Measurements from ENCODE around the gene ELMOD3. TPM values are rescaled to one million over a fixed set of nuclear protein-coding genes. Genes with fewer than 3 reads are reported as not detected.

ELMOD3 gene
- total and polyA plus RNA-seq, 9 of the 15 experiments (the other 6 are each of a cell fraction or from before 2014, with no cell fraction given), result 2.7 to 18.7 (median 11.6) TPM

DNA sequence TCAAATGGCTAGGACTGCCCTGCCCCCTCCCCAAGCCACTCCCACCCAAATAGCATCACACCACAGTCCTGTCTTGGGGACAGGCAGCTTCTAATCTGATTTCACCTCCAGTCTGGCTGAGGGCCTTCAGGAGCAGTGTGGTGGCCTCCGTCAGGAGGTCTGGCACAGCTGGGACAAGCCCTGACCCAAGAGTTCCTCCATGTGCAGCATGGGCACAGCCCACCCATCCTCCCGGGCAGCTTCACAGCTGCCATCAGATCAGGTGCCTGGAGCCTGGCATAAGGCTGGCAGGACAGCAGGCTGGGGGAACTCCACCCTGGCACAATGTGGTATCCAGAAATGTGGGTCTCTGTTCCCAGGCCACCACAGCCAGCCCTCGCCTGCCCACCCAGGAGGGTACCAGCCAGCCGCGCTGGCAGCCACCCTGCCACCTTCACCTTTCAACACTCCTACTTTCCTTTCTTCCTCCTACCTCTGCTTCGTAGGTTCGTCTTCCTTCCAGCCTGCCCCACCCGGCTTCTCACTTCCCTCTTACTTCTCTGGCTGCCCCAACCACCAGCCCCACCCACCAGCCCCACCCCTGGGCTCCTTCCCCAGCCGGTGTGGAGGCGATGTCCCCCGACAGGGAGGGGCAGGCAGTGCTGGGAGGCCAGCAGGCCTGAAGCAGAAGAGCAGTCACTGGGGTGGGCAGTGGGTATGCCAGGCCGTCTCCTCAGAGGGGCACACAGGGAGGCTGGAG is 55.4 kb downstream of the ELMOD3 start, which contains the start of gene CAPG (continued):
- 0 out of 2 replicates have a peak, but pooled peaks have one; percentile 44 for TF ChIP-seq POLR2G (IDR thresholded peaks at IDR 0.05; ENCODE audit: low read depth, low read length)
- no peak for TF ChIP-seq JUND (IDR thresholded peaks at IDR 0.05; ENCODE audit: borderline replicate concordance, low read depth, low read length)
- 0 out of 3 replicates have a peak, but pooled peaks have one; percentile 15 for TF ChIP-seq JUND (tag; IDR thresholded peaks at IDR 0.05; ENCODE audit: borderline replicate concordance, low read depth, low read length)
- 0 out of 2 replicates have a peak, but pooled peaks have one; percentile 37 for TF ChIP-seq ZBTB26 (CRISPR knock-in tag; IDR thresholded peaks at IDR 0.05)
- 0 out of 4 replicates have a peak, but pooled peaks of 1 of the 2 experiments have one; percentile 32 for TF ChIP-seq MNT (conservative IDR thresholded peaks at IDR 0.05)
- TF ChIP-seq HDAC1 (IDR thresholded peaks at IDR 0.05), result peak in 1 of 2 experiments; percentile 68; a peak in 2 of 4 replicates
- TF ChIP-seq SP2 (IDR thresholded peaks at IDR 0.05; ENCODE audit: extremely low read depth, low read depth, low read length, poor library complexity, severe bottlenecking), result no peak
- TF ChIP-seq, protein P1, sequence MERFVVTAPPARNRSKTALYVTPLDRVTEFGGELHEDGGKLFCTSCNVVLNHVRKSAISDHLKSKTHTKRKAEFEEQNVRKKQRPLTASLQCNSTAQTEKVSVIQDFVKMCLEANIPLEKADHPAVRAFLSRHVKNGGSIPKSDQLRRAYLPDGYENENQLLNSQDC (CRISPR knock-in tag; IDR thresholded peaks at IDR 0.05), result no peak
- no peak for TF ChIP-seq HOXB6 (CRISPR knock-in tag; IDR thresholded peaks at IDR 0.05; ENCODE audit: borderline replicate concordance)
- peak; percentile 45 for TF ChIP-seq HMGN3 (IDR thresholded peaks at IDR 0.05; ENCODE audit: borderline replicate concordance, extremely low read depth, insufficient read length, low read depth, low read length)
- TF ChIP-seq CTBP1 (IDR thresholded peaks at IDR 0.05; ENCODE audit: borderline replicate concordance), result peak; percentile 58; the same call in 1 of the 2 replicates
- 0 out of 4 replicates have a peak, but pooled peaks of 1 of the 2 experiments have one; percentile 4 for TF ChIP-seq RCOR1 (IDR thresholded peaks at IDR 0.05; ENCODE audit: borderline replicate concordance in 1 of 2, low read depth in 2 of 2, low read length in 2 of 2)
- peak; percentile 75 to 80 for TF ChIP-seq MAZ (CRISPR knock-in tag; conservative IDR thresholded peaks at IDR 0.05 in 1 of 2, IDR thresholded peaks at IDR 0.05 in 1 of 2)
- 0 out of 3 replicates have a peak, but pooled peaks of 1 of the 2 experiments have one; percentile 20 for TF ChIP-seq CBX3 (IDR thresholded peaks at IDR 0.05; ENCODE audit: borderline replicate concordance in 1 of 2, low read length in 2 of 2)
- no peak for TF ChIP-seq XRCC3 (IDR thresholded peaks at IDR 0.05)
- TF ChIP-seq ZNF212 (CRISPR knock-in tag; IDR thresholded peaks at IDR 0.05), result no peak
- no peak for TF ChIP-seq CEBPZ (IDR thresholded peaks at IDR 0.05; ENCODE audit: borderline replicate concordance, low read depth, low read length)
- TF ChIP-seq ZBTB7A (IDR thresholded peaks at IDR 0.05; ENCODE audit: borderline replicate concordance, control insufficient read depth, low read depth, low read length), result peak; percentile 46; the same call in 1 of the 2 replicates

Measured in K562 (cell line).